ENCODE results near the gene PSMD9.
A peak's percentile ranks its signal among the peaks of the same experiment; 100 is the strongest.
"Not testable (repeated sequence)": the region's sequence is repeated elsewhere in the genome, so short reads cannot be mapped to it uniquely, and the experiment has no call there.

The PSMD9 gene

DNA sequence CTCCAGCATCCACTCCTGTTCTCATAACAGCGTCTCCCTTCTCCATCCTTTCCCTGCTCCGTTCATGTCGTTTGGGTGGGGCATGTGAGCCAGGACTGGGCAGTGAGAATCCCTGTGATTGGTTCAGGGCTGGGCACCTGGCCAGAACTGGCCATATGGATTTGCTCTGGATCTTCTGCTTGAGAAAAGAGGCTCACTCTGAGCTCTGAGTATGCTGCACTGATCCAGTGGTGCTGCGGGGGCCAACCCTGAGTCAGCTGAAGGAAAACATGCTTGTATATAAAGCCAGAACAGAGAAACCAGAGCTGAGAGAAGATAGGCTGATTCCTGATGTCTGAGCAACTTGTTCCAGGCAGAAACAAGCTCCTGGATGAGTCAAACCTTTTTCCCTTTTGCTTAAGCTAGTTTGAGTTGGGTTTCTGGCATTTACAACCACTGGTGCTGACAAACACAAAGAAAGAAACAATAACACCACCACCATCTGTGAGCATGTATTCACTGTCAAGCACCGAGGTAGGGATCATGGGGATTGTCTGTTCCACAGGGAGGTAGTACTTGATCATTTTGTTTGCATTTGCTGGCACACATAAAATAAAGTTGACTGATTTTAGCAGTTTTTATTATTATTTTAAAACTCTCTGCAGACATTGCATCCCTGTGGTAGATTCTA is 15.9 kb upstream of the PSMD9 start:
- DNase-seq (ENCODE audit: low read depth in 2 of 3, low spot score in 2 of 3), result no peak

- no peak for DNase-seq (ENCODE audit: low read depth in 2 of 3, low spot score in 2 of 3)
Observed at GRCh38 chr12:121873216-121873569, 15.4 kb upstream of the PSMD9 start.

- DNase-seq (ENCODE audit: low read depth in 2 of 3, low spot score in 2 of 3), result no peak
Observed at GRCh38 chr12:121874071-121874470, 14.5 kb upstream of the PSMD9 start.

- DNase-seq (ENCODE audit: low read depth in 2 of 3, low spot score in 2 of 3), result no peak
Observed at GRCh38 chr12:121875582-121875981, 13.0 kb upstream of the PSMD9 start.

DNA sequence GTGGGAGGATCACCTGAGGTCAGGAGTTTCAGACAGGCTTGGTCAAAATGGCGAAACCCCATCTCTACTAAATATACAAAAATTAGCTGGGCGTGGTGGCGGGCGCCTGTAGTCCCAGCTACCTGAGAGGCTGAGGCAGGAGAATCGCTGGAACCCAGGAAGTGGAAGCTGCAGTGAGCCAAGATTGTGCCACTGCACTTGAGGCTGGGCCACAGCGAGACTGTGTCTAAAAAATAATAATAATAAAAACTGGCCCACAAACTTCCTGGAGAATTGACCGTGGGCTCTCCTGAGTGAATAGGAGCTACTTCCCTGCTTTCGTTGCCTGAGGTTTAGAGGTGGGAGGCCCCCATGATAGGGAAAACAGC is 12.5 kb upstream of the PSMD9 start:
- DNase-seq (ENCODE audit: low read depth in 2 of 3, low spot score in 2 of 3), result not testable (repeated sequence)

DNA sequence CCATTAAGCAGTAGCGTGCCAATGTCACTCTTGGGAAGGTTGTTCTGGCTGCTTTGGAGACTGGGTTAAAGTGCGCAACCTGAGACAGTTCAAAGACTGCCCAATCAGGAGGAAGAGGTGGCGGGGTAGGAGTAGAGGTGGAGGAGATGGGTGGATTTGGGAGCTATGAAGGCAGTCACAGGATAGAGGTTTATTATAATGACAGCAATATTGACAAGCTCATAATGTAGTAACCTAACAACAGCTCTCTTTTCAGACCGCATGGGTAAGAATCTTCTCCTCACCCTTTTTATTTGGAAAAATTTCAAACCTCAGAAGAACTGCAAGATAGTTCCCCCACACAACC is 5.3 kb upstream of the PSMD9 start:
- no peak for DNase-seq (ENCODE audit: low read depth in 2 of 3, low spot score in 2 of 3)

DNA sequence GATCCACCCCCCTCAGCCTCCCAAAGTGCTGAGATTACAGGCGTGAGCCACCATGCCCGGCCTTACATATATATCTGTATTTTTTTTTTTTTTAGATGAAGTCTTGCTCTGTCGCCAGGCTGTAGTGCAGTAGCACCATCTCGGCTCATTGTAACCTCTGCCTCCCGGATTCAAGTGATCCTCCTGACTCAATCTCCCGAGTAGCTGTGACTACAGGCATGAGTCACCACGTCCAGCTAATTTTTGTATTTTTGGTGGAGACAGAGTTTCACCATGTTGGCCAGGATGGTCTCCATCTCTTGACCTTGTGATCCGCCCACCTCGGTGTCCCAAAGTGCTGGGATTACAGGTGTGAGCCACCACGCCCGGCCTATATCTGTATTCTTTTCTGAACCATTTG is 3.5 kb upstream of the PSMD9 start:
- not testable (repeated sequence) for DNase-seq (ENCODE audit: low read depth in 2 of 3, low spot score in 2 of 3)

- DNase-seq (ENCODE audit: low read depth in 2 of 3, low spot score in 2 of 3), result peak in 1 of 3 experiments; percentile 11
Observed at GRCh38 chr12:121888083-121888477, 510 bp upstream of the PSMD9 start.

- DNase-seq (ENCODE audit: low read depth in 2 of 3, low spot score in 2 of 3), result no peak
Observed at GRCh38 chr12:121889274-121889624, 659 bp downstream of the PSMD9 start.

DNA sequence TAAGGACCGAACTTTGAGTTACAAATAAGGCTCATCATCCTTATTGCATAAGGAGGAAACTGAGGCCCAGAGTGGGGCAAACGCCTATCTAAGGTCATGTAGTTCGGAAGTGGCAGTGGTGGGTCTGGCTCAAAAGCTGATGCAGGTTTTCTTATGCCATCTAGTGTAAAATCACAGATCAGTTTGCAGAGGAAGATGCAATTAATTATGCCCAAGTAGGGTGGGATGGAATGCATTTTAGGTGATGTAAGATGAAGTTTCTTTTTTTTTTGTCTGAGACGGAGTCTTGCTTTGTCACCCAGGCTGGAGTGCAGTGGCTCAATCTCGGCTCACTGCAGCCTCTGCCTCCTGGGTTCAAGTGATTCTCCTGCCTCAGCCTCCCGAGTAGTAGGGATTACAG is 1.1 kb downstream of the PSMD9 start:
- DNase-seq (ENCODE audit: low read depth in 2 of 3, low spot score in 2 of 3), result not testable (repeated sequence)

GRCh38 chr12:121892673-121893561 is 4.3 kb downstream of the PSMD9 start:
- DNase-seq (ENCODE audit: low read depth in 2 of 3, low spot score in 2 of 3), result no peak

DNA sequence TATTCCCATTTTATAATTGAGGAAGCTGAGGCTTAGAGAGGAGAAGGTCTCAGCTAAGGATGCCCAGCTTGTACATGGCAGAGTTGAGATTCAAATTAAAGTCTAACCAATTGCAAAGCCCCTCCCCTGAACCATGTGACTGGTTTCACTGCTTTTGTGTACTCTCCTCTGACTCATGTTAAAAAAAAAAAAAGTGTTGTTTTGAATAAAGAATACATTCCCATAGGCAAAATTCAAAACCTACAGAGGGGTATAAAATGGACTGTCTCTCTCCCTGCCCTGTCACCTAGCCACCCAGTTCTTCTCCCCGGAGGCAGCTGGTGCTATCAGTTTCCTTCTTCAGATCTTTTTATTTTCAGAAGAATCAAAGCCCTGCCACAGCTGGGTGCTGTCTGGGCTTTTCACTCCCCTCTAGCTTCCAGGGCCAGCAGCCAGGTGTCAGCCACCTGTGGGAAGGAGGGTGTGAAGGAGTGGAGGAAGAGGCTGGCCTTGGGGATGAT is 5.4 kb downstream of the PSMD9 start:
- no peak for DNase-seq (ENCODE audit: low read depth in 2 of 3, low spot score in 2 of 3)

- DNase-seq (ENCODE audit: low read depth in 2 of 3, low spot score in 2 of 3), result no peak
Observed at GRCh38 chr12:121894633-121895032, 6.0 kb downstream of the PSMD9 start.

GRCh38 chr12:121898287-121898686 is 9.7 kb downstream of the PSMD9 start:
- DNase-seq (ENCODE audit: low read depth in 2 of 3, low spot score in 2 of 3), result no peak

DNA sequence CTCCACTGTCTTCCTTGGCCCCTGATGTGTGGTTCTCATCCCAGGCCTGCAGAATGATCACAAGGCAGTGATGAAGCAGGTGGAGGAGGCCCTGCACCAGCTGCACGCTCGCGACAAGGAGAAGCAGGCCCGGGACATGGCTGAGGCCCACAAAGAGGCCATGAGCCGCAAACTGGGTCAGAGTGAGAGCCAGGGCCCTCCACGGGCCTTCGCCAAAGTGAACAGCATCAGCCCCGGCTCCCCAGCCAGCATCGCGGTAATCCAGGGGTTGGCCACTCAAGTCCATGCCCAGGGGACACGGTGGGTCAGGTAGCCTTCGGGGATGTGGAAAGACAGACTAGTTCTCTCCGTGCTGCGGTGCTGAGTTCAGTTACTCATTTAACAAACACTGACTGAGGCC is 11.0 kb downstream of the PSMD9 start:
- DNase-seq (ENCODE audit: low read depth in 2 of 3, low spot score in 2 of 3), result no peak

- DNase-seq (ENCODE audit: low read depth in 2 of 3, low spot score in 2 of 3), result no peak
Observed at GRCh38 chr12:121903202-121903601, 14.6 kb downstream of the PSMD9 start.

DNA sequence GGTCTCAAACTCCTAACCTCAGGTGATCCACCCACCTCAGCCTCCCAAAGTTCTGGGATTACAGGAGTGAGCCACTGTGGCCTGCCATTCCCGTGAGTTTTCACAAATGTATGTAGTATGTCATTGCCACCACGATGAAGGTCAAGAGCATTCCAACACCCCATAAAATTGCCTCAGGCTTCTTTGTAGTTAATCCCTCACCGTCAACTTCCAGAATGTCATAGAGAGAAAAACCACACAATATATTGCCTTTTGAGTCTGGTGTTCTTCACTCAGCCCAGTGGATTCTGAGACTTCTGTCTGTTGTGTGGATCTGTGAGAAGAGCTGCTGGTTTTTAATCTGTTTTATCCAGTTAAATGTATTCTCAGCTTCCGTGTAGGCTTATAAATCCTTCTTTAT is 17.2 kb downstream of the PSMD9 start:
- DNase-seq (ENCODE audit: low read depth in 2 of 3, low spot score in 2 of 3), result no peak

- no peak for DNase-seq (ENCODE audit: low read depth in 2 of 3, low spot score in 2 of 3)
Observed at GRCh38 chr12:121908702-121909101, 20.1 kb downstream of the PSMD9 start.

DNA sequence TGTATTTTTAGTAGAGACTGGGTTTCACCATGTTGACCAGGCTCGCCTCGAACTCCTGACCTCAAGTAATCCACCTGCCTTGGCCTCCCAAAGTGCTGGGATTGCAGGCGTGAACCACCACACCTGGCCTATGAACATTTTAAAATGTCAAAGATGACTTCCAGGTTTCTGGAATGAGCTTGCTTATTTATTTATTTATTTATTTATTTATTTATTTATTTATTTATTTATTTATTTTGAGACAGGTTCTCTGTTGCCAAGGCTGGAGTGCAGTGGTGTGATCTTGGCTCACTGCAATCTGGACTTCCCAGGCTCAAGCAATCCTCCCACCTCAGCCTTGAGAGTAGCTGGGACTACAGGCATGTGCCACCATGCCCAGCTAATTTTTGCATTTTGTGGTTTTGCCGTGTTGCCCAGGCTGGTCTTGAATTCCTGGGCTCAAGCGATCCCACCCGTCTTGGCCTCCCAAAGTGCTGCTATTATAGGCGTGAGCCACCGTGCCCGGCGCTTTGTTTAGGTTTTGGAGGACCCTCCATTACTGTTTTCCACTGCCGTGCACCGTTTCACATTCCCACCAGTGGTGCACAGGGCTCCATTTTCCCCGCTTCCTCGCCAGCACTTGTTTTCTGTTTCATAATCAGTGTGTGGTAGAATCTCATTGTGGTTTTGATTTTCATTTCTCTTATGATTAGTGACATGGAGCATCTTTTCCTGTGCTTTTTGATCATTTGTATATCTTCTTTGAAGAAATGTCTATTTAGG is 23.4 kb downstream of the PSMD9 start:
- DNase-seq (ENCODE audit: low read depth in 2 of 3, low spot score in 2 of 3), result no peak

- no peak for DNase-seq (ENCODE audit: low read depth in 2 of 3, low spot score in 2 of 3)
Observed at GRCh38 chr12:121915841-121916321, 27.3 kb downstream of the PSMD9 start.

- DNase-seq (ENCODE audit: low read depth in 2 of 3, low spot score in 2 of 3), result no peak
Observed at GRCh38 chr12:121916719-121917118, 28.1 kb downstream of the PSMD9 start.

Data from activated CD8-positive, alpha-beta memory T cell treated with anti-CD3 and anti-CD28 coated beads for 48 hours (primary cell).